ENCODE results near the gene ING2. TPM values are rescaled to one million over a fixed set of nuclear protein-coding genes. Genes with fewer than 3 reads are reported as not detected.

The ING2 gene
- total and polyA plus RNA-seq, 2 donors (not counting 1 experiment from before 2014, with no cell fraction given): 7.8 to 10.0 TPM

- Histone ChIP-seq H3K27ac (ENCODE audit: low read length in 2 of 2) (no peak overlapping the region), H3K9ac (ENCODE audit: low read length) (no peak overlapping the region), H3K36me3 (replicated peaks in 1 of 2; ENCODE audit: control extremely low read depth in 1 of 2, control insufficient read depth in 1 of 2, extremely low read depth in 1 of 2, insufficient read depth in 2 of 2, low read length in 1 of 2) (no peaks in the 10 kb centered on the region), H3K4me3 (ENCODE audit: control extremely low read depth in 1 of 5, extremely low read depth in 1 of 5, insufficient read depth in 1 of 5, low read depth in 2 of 5, low read length in 4 of 5) (no peak overlapping the region), H3K79me2 (ENCODE audit: control insufficient read depth, insufficient read depth, low read length) (no peaks in the 10 kb centered on the region), H3K4me2 (replicated peaks; ENCODE audit: low read depth, low read length, poor library complexity, severe bottlenecking) (no peak overlapping the region), H3K4me1 (ENCODE audit: control insufficient read depth in 2 of 2, insufficient read depth in 2 of 2, low read length in 2 of 2) (no peaks in the 10 kb centered on the region), H2AFZ (ENCODE audit: insufficient read depth, low read depth, low read length, poor library complexity, severe bottlenecking) (no peak overlapping the region), H3K27me3 (replicated peaks in 1 of 4; ENCODE audit: control extremely low read depth in 1 of 4, control insufficient read depth in 3 of 4, insufficient read depth in 4 of 4, low read length in 3 of 4) (peaks cover 0 to 2% (median 1%) of the 10 kb centered on the region in 4 experiments), H3K9me3 (ENCODE audit: control extremely low read depth in 1 of 3, control insufficient read depth in 2 of 3, insufficient read depth in 1 of 3, low read length in 2 of 3) (no peaks in the 10 kb centered on the region), H4K20me1 (ENCODE audit: control insufficient read depth, insufficient read depth, low read length, poor library complexity, severe bottlenecking) (no peaks in the 10 kb centered on the region)
- H3K9me3 Mint-ChIP-seq (ENCODE audit: insufficient read depth): no peaks in the 10 kb centered on the region
- WGBS (ENCODE audit: insufficient coverage): 90% methylated on average over 4 of the region's 4 CpGs
- no peak for DNase-seq
- no peak for ATAC-seq (ENCODE audit: low read depth)
- no peaks in the 10 kb centered on the region for H3K4me1 Mint-ChIP-seq
- ChIA-PET CTCF (no interaction called here), POLR2A (no interaction called here)
- intact Hi-C loops (cut with micrococcal nuclease): no loop called here
- H3K4me3 Mint-ChIP-seq: no peak overlapping the region
- peaks cover 30% of the 10 kb centered on the region for H3K27me3 Mint-ChIP-seq
- TF ChIP-seq, protein P1, sequence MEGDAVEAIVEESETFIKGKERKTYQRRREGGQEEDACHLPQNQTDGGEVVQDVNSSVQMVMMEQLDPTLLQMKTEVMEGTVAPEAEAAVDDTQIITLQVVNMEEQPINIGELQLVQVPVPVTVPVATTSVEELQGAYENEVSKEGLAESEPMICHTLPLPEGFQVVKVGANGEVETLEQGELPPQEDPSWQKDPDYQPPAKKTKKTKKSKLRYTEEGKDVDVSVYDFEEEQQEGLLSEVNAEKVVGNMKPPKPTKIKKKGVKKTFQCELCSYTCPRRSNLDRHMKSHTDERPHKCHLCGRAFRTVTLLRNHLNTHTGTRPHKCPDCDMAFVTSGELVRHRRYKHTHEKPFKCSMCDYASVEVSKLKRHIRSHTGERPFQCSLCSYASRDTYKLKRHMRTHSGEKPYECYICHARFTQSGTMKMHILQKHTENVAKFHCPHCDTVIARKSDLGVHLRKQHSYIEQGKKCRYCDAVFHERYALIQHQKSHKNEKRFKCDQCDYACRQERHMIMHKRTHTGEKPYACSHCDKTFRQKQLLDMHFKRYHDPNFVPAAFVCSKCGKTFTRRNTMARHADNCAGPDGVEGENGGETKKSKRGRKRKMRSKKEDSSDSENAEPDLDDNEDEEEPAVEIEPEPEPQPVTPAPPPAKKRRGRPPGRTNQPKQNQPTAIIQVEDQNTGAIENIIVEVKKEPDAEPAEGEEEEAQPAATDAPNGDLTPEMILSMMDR (IDR thresholded peaks at IDR 0.05): no peak
- no peak for TF ChIP-seq EZH2 (IDR thresholded peaks at IDR 0.05; ENCODE audit: borderline replicate concordance, insufficient read depth, low read depth, low read length, poor library complexity, severe bottlenecking)
- H3K27ac Mint-ChIP-seq: no peak overlapping the region
Observed at GRCh38 chr4:183561905-183562304, 57.0 kb downstream of the ING2 start.

Other genes with a start within 250 kb of the ING2 start
- gene CLDN22, start 184.8 kb upstream of the ING2 start, total RNA-seq: not detected in 2 replicates
- not detected in 2 replicates for gene CLDN22, start 184.8 kb upstream of the ING2 start, polyA plus RNA-seq
- gene CLDN24, start 182.6 kb upstream of the ING2 start, total RNA-seq: not detected in 2 replicates
- not detected in 2 replicates for gene CLDN24, start 182.6 kb upstream of the ING2 start, polyA plus RNA-seq
- 36.0 and 42.6 TPM in 2 replicates for gene CDKN2AIP, start 60.4 kb upstream of the ING2 start, total RNA-seq
- gene CDKN2AIP, start 60.4 kb upstream of the ING2 start, polyA plus RNA-seq: 13.6 and 16.7 TPM in 2 replicates
- gene RWDD4, start 154.1 kb downstream of the ING2 start, total RNA-seq: 15.7 and 16.3 TPM in 2 replicates
- gene RWDD4, start 154.1 kb downstream of the ING2 start, polyA plus RNA-seq: 3.0 and 4.0 TPM in 2 replicates
- 53.8 and 56.6 TPM in 2 replicates for gene TRAPPC11, start 154.2 kb downstream of the ING2 start, total RNA-seq
- gene TRAPPC11, start 154.2 kb downstream of the ING2 start, polyA plus RNA-seq: 23.5 and 26.6 TPM in 2 replicates

Data from B cell (primary cell).